GM19025 (cell line): Measurements from ENCODE around the gene LMAN2.
"Not testable (repeated sequence)": the region's sequence is repeated elsewhere in the genome, so short reads cannot be mapped to it uniquely, and the experiment has no call there.

Experiments used
- ATAC-seq: cut with Tn5 transposase; IDR thresholded peaks from one replicate; pipeline ENCODE4 v1.9.1; 2021; ENCODE audit warnings: mild to moderate bottlenecking, low read depth, moderate library complexity; ENCODE audit not compliant: unreplicated experiment

Gene LMAN2

GRCh38 chr5:177365845-177366527, 14.5 kb upstream of the LMAN2 start:
- ATAC-seq: no peak

- no peak for ATAC-seq
Observed at GRCh38 chr5:177364159-177364962, 12.9 kb upstream of the LMAN2 start.

GRCh38 chr5:177363565-177363964, 12.1 kb upstream of the LMAN2 start:
- ATAC-seq: no peak

- peak; percentile 36 for ATAC-seq
Observed at GRCh38 chr5:177362610-177363507, 11.4 kb upstream of the LMAN2 start.

- ATAC-seq: no peak
Observed at GRCh38 chr5:177362292-177362609, 10.8 kb upstream of the LMAN2 start.

- ATAC-seq: no peak
Observed at GRCh38 chr5:177361418-177362291, 10.2 kb upstream of the LMAN2 start.

- not testable (repeated sequence) for ATAC-seq
Observed at GRCh38 chr5:177360740-177361139, 9.3 kb upstream of the LMAN2 start.

- ATAC-seq: no peak
Observed at GRCh38 chr5:177359860-177360259, 8.4 kb upstream of the LMAN2 start.

GRCh38 chr5:177359451-177359851, 8.0 kb upstream of the LMAN2 start:
- ATAC-seq: no peak

GRCh38 chr5:177358370-177358819, 6.9 kb upstream of the LMAN2 start:
- no peak for ATAC-seq

GRCh38 chr5:177357459-177358351, 6.2 kb upstream of the LMAN2 start, which contains the start of gene RGS14:
Gene RGS14 (plus strand): TSS chr5:177357924. CDS start chr5:177358025, 101 bp downstream.
- ATAC-seq: peak; percentile 91

GRCh38 chr5:177357146-177357458, 5.6 kb upstream of the LMAN2 start:
- ATAC-seq: no peak

GRCh38 chr5:177356746-177357145, 5.3 kb upstream of the LMAN2 start:
- no peak for ATAC-seq

GRCh38 chr5:177355868-177356168, 4.3 kb upstream of the LMAN2 start:
- ATAC-seq: no peak

GRCh38 chr5:177355162-177355867, 3.8 kb upstream of the LMAN2 start:
- ATAC-seq: no peak

GRCh38 chr5:177354711-177355110, 3.2 kb upstream of the LMAN2 start:
- no peak for ATAC-seq

- ATAC-seq: no peak
Observed at GRCh38 chr5:177354256-177354655, 2.8 kb upstream of the LMAN2 start.

GRCh38 chr5:177353093-177353492, 1.6 kb upstream of the LMAN2 start:
- ATAC-seq: no peak
